Effector memory CD4-positive, alpha-beta T cell (primary cell): ENCODE data around the gene SSUH2.

Experiments used
- DNase-seq, 3 donors: peaks; one replicate each; pipeline ENCODE4 v3.0.0-alpha.2; 2020
- H3K27ac ChIP-seq: 2 replicates; pipeline ENCODE4 v1.7.0; 2013; ENCODE audit warnings: mild to moderate bottlenecking, low read length, moderate library complexity; ENCODE audit not compliant: insufficient read depth, poor library complexity, severe bottlenecking
- H3K27me3 ChIP-seq: replicated peaks from 2 replicates; pipeline ENCODE4 v1.7.0; 2013; ENCODE audit warnings: mild to moderate bottlenecking, low read length; ENCODE audit not compliant: insufficient read depth, control insufficient read depth, poor library complexity, severe bottlenecking
- H3K36me3 ChIP-seq: 2 replicates; pipeline ENCODE4 v1.7.0; 2013; ENCODE audit warnings: mild to moderate bottlenecking, low read length, moderate library complexity; ENCODE audit not compliant: control insufficient read depth, insufficient read depth
- H3K4me1 ChIP-seq: 2 replicates; pipeline ENCODE4 v1.7.0; 2013; ENCODE audit warnings: low read length, mild to moderate bottlenecking; ENCODE audit not compliant: control insufficient read depth, insufficient read depth, poor library complexity, severe bottlenecking
- H3K4me3 ChIP-seq: 2 replicates; pipeline ENCODE4 v1.7.0; 2013; ENCODE audit warnings: low read length, low read depth, mild to moderate bottlenecking; ENCODE audit not compliant: insufficient read depth, poor library complexity, severe bottlenecking
- H3K9me3 ChIP-seq: 2 replicates; pipeline ENCODE4 v1.7.0; 2013; ENCODE audit warnings: mild to moderate bottlenecking, low read length, moderate library complexity; ENCODE audit not compliant: control insufficient read depth

SSUH2 gene

DNA sequence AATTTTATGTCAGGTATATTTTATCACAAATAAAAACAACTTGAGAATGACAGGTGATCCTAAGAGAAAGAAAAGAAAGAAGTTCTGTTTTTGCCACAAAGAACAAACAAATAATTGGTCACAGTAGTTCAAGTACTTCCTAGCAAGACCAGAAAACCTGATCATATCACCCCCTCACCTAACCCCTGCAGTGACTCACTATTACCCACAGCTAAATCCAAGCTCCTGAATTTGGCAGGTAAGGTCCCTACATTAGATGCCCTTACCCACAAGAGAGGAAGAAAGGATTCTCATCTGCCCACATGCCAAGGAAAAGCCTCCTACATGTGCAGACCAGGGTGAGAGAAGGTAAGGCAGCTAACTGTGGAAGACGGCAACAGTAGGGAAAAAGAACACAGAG, 4.4 kb downstream of the SSUH2 start:
- Histone ChIP-seq H3K9me3 (no peaks in the 10 kb centered on the region), H3K27ac (no peak overlapping the region), H3K36me3 (no peaks in the 10 kb centered on the region), H3K4me1 (no peaks in the 10 kb centered on the region), H3K27me3 (no peaks in the 10 kb centered on the region), H3K4me3 (no peak overlapping the region)
- no peak for DNase-seq

GRCh38 chr3:8639659-8640000, 5.0 kb downstream of the SSUH2 start:
- no peaks in the 10 kb centered on the region for H3K4me1 ChIP-seq
- H3K27ac ChIP-seq = no peak overlapping the region
- H3K27me3 ChIP-seq = no peaks in the 10 kb centered on the region
- H3K9me3 ChIP-seq = no peaks in the 10 kb centered on the region
- no peaks in the 10 kb centered on the region for H3K36me3 ChIP-seq
- no peak for DNase-seq
- no peak overlapping the region for H3K4me3 ChIP-seq

GRCh38 chr3:8638994-8639658, 5.5 kb downstream of the SSUH2 start:
- Histone ChIP-seq H3K27ac (no peak overlapping the region), H3K4me3 (no peak overlapping the region), H3K27me3 (no peaks in the 10 kb centered on the region), H3K9me3 (no peaks in the 10 kb centered on the region), H3K4me1 (no peaks in the 10 kb centered on the region), H3K36me3 (no peaks in the 10 kb centered on the region)
- DNase-seq = no peak

DNA sequence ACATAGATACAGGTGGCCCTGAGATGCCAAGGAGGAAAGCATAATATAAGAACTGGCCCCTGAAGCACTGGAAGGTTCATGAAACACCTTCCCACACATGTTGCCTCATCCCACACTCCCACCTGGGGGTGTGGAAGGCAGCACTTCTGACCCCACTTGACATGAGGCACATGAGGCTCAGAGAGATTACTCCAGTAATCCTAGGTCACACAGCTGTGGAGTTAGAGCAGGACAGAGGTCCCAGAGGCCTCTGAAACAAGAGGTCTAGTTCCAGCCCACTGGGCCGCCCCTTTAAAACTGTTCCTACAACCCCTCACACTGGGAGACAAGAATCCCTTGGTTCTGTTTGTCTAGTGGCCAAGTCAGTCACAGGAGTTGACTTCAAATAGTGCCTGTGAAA, 7.2 kb downstream of the SSUH2 start:
- H3K27me3 ChIP-seq = no peaks in the 10 kb centered on the region
- no peaks in the 10 kb centered on the region for H3K4me1 ChIP-seq
- H3K36me3 ChIP-seq = no peaks in the 10 kb centered on the region
- DNase-seq = no peak
- H3K4me3 ChIP-seq = no peak overlapping the region
- H3K9me3 ChIP-seq = no peaks in the 10 kb centered on the region
- no peak overlapping the region for H3K27ac ChIP-seq

DNA sequence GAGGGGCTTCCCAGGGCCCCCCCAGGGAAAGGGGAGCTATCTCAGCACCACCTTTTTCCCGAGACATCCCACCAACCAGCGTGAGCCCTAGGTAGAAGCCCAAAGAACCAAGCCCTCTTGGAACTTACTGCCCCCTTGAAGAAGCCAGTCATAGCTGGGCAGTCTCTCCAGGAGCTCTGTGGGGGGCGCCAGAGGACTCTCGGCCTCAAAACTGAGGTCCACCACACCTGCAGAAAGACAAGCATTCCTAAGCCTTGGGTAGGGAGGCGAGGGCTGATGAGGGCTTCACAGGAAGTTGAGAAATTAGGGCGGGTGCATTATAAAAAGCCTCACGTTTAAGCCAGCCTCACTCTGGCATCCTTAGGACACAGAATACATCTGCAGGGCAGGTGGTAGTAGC, 9.0 kb downstream of the SSUH2 start:
- Histone ChIP-seq H3K36me3 (no peaks in the 10 kb centered on the region), H3K27ac (no peak overlapping the region), H3K27me3 (no peaks in the 10 kb centered on the region), H3K4me1 (no peaks in the 10 kb centered on the region), H3K9me3 (no peaks in the 10 kb centered on the region), H3K4me3 (no peak overlapping the region)
- no peak for DNase-seq

DNA sequence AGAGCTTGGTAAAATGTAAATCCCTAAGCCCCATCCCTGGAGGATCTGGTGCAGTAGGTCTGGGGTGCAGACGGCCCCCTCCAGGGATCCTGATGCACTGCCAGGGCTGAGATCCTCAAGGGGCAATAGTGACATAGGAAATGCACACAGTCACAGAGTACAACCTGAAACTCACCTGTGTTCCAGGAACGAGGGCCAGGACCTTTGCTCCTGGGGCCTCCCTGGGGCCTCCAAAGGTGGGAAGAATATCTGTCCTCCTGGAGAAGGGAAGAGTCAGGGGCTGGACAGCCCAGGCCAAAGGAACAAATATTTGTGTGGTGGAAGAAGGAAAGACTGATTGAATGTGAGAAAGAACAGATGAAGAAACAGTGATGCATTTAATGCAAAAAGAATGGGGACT, 9.5 kb downstream of the SSUH2 start:
- Histone ChIP-seq H3K27ac (no peak overlapping the region), H3K27me3 (no peaks in the 10 kb centered on the region), H3K36me3 (no peaks in the 10 kb centered on the region), H3K4me1 (no peaks in the 10 kb centered on the region), H3K9me3 (no peaks in the 10 kb centered on the region), H3K4me3 (no peak overlapping the region)
- no peak for DNase-seq

DNA sequence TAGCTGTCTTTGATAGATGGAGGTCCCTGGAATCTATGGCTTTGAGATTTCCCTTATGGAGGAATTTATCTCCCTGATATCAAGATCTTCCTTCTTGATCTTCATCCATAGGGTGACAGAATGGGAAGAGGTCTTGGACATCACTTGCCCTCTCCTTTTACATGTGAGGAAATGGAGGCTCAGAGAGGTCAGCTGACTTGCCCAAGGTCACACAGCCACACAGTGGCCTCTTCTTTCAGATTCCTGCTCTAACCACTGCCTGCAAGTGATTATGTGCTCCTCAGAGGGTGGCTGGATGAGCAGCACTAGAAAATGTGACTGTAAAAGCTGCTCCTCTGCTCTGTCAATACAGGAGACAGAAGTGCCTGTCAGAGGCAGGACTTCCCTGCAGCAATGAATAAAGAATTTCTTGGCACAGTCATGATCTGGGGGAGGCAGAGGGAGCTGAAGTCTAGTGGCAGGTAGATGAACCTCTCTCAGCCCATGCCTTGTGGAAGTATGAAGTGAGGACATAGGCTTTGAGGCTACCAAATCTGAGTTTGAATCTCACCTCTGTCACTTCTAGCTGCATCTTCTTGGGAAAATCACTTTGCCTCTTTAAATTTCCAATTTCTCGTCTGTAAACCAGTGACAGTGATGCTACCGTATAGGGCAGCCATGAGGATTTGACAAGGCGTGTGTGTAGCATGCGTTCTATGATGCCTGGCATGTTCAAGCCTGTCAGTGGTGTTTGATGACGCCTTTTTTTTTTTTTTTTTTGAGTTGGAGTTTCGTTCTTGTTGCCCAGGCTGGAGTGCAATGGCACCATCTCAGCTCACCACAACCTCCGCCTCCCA, 12.0 kb downstream of the SSUH2 start:
- Histone ChIP-seq H3K36me3 (no peaks in the 10 kb centered on the region), H3K4me1 (no peaks in the 10 kb centered on the region), H3K9me3 (no peaks in the 10 kb centered on the region), H3K4me3 (no peak overlapping the region), H3K27ac (no peak overlapping the region), H3K27me3 (no peaks in the 10 kb centered on the region)
- no peak for DNase-seq

- Histone ChIP-seq H3K4me3 (no peak overlapping the region), H3K27me3 (no peaks in the 10 kb centered on the region), H3K9me3 (no peaks in the 10 kb centered on the region), H3K4me1 (no peaks in the 10 kb centered on the region), H3K36me3 (no peaks in the 10 kb centered on the region), H3K27ac (no peak overlapping the region)
- no peak for DNase-seq
Measured at GRCh38 chr3:8631661-8632060, 12.9 kb downstream of the SSUH2 start.

- H3K36me3 ChIP-seq = no peaks in the 10 kb centered on the region
- H3K4me1 ChIP-seq = no peaks in the 10 kb centered on the region
- no peaks in the 10 kb centered on the region for H3K27me3 ChIP-seq
- DNase-seq = peak in 1 of 3 donors; percentile 36
- no peaks in the 10 kb centered on the region for H3K9me3 ChIP-seq
- no peak overlapping the region for H3K4me3 ChIP-seq
- no peak overlapping the region for H3K27ac ChIP-seq
Measured at GRCh38 chr3:8629151-8630021, 15.2 kb downstream of the SSUH2 start.

GRCh38 chr3:8627949-8628348, 16.6 kb downstream of the SSUH2 start:
- H3K4me1 ChIP-seq = no peaks in the 10 kb centered on the region
- no peaks in the 10 kb centered on the region for H3K27me3 ChIP-seq
- no peak for DNase-seq
- H3K27ac ChIP-seq = no peak overlapping the region
- no peak overlapping the region for H3K4me3 ChIP-seq
- H3K36me3 ChIP-seq = no peaks in the 10 kb centered on the region
- no peaks in the 10 kb centered on the region for H3K9me3 ChIP-seq
